ENCODE data around the gene OOSP2.

DNA sequence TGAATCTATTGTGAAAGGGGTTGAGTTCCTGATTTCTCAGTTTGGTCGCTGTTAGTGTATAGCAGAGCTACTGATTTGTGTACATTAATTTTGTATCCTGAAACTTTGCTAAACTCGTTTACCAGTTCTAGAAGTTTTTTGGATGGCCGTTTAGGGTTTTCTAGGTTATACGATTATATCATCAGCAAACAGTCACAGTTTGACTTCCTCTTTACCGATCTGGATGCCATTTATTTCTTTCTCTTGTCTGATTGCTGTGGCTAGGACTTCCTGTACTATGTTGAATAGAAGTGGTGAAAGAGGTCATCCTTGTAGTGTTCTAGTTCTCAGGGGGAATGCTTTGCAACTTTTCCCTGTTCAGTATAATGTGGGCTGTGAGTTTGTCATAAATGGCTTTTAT, 47.8 kb upstream of the OOSP2 start:
- no peak for TF ChIP-seq POLR2AphosphoS5 (IDR thresholded peaks at IDR 0.05; ENCODE audit: low read depth, low read length)
- no peak for TF ChIP-seq TAF1 (IDR thresholded peaks at IDR 0.05; ENCODE audit: borderline replicate concordance, insufficient read depth, low read length)
- no peak for TF ChIP-seq REST (IDR thresholded peaks at IDR 0.05; ENCODE audit: insufficient read depth in 1 of 2, low read depth in 2 of 2, low read length in 2 of 2)
- TF ChIP-seq SIN3A (IDR thresholded peaks at IDR 0.05; ENCODE audit: borderline replicate concordance, insufficient read depth, low read length), result no peak
